Motor neuron (in vitro differentiated cells): ENCODE data around the gene MME. TPM values are rescaled to one million over a fixed set of nuclear protein-coding genes. Genes with fewer than 3 reads are reported as not detected.

ENCODE experiments used
- ATAC-seq, 8 experiments: fragments of 200-7000 bp; cut with Tn5 transposase; replicated peaks in 6 of 8; 2 replicates each; pipeline ENCODE4 v1.8.0; 2021; ENCODE audit warnings: mild to moderate bottlenecking in 8 of 8, moderate library complexity in 8 of 8
- H3K27ac ChIP-seq, 2 donors: fragments of 250-450 bp; sonication (Bioruptor Pico); 2 replicates each; pipeline ENCODE4 v1.9.0; 2021; ENCODE audit warnings: antibody characterized with exemption in 2 of 2, mild to moderate bottlenecking in 2 of 2, moderate library complexity in 1 of 2
- H3K4me1 ChIP-seq, 2 donors: fragments of 250-450 bp; sonication (Bioruptor Pico); replicated peaks in 1 of 2; 2 replicates each; pipeline ENCODE4 v1.6.1; 2021; ENCODE audit warnings: antibody characterized with exemption in 2 of 2, mild to moderate bottlenecking in 2 of 2, moderate library complexity in 1 of 2
- H3K4me3 ChIP-seq, 5 donors: fragments of 250-450 bp; sonication (Bioruptor Pico); 2 replicates each; pipeline ENCODE4 v1.9.0; 2021; ENCODE audit warnings: antibody characterized with exemption in 5 of 5, mild to moderate bottlenecking in 5 of 5, moderate library complexity in 4 of 5
- WGBS, 10 experiments: fragments of 450-650 bp; shearing (Covaris generic); methylation state at CpG; one replicate each; pipeline ENCODE4 v1.0.0; 2022; 5-methylcytosine and 5-hydroxymethylcytosine counted together
- in situ Hi-C, 9 experiments: fragments of 400-800 bp; cut with MboI; loops; one replicate each; pipeline ENCODE4 v1.15.0; 2021; ENCODE audit warnings: low sequenced_read_pairs in 9 of 9, low pct_unique_long_range_greater_than_20kb in 2 of 9; ENCODE audit not compliant: unreplicated experiment in 9 of 9
- total RNA-seq, 8 experiments: library from RNA; unstranded; fragments of 300-600 nt; gene quantifications; 2 replicates each; pipeline versions ENCODE4 v1.2.3 to v1.2.4, GENCODE V29; 2022

The MME gene
- 10 to 100 TPM in 2 of 8 experiments, 1 to 10 TPM in 4, under 1 TPM in 2; 0.49 to 47.3 (median 1.2) TPM for total RNA-seq

- peak; percentile 90 to 97 (median 92) for ATAC-seq
- Histone ChIP-seq H3K4me3 (peak within 1 kb of the TSS; percentile 37 to 57 (median 48)), H3K27ac (no peak within 1 kb of the TSS), H3K4me1 (peaks cover 0 to 3% of the 10 kb centered on the region in 2 donors)
- in situ Hi-C loops, result loop anchor here in 1 of 9 experiments (25.0 kb wide), 2 partner anchors 232 to 318 kb away; no protein-coding TSS in a partner anchor
- WGBS, 10 experiments, result 0 to 1% (median 0%) methylated on average over 3 to 14 of the region's 51 CpGs; no CpG with 5 or more reads in 2 of the 10 experiments
These were observed at the start of gene MME for GRCh38 chr3:155079746-155080487. Gene MME (plus strand): TSS chr3:155080319. CDS start chr3:155084168, 3,849 bp downstream.

DNA sequence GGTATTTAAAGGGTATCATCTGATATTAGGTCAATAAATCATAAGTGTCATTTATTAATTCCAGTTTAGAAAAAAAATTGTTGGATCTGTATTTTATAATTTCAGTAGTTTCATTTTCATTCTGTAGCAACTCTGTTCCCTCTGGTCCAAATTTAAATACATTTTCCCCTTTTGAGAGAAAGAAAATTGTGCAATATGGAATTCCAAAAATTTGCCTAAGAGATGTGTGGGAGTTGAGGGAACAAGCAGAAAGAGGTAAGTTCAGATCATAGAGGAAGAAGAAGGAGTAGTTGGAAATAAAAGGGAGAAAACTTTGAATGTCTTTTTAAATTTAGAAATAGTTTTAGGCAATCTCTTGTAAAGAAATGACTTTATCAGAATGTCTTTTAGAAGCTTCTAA, 48.9 kb upstream of the MME start:
- in situ Hi-C loops, result no loop called here
- ATAC-seq, result no peak
- H3K4me3 ChIP-seq, result no peak overlapping the region
- H3K4me1 ChIP-seq, result no peaks in the 10 kb centered on the region
- H3K27ac ChIP-seq, result no peak overlapping the region

DNA sequence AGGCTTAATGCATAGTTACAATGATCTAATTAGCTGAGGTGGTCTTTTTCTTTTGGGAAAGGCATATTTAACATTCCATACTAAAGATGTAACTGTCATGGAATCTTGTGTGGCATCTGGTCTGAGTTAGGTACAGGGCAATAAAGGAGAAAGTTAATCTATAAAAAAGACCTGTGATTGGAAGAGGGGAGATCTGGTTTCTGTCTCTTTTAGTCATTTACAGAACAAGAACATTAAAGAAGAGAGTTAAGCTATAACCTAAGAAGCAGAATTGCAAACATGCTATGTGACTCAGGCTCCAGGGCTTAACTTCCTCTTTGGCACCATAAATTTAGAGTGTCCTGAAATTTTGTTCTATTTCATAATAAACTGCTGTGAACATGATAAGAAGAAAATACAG, 47.2 kb upstream of the MME start:
- Histone ChIP-seq H3K4me1 (no peaks in the 10 kb centered on the region), H3K4me3 (no peak overlapping the region), H3K27ac (no peak overlapping the region)
- no peak for ATAC-seq
- in situ Hi-C loops, result no loop called here

GRCh38 chr3:155034786-155035185, 45.3 kb upstream of the MME start:
- WGBS, 10 experiments, result 73 to 94% (median 80%) methylated on average over 1 to 4 of the region's 4 CpGs; no CpG with 5 or more reads in 1 of the 10 experiments
- ATAC-seq, result no peak

DNA sequence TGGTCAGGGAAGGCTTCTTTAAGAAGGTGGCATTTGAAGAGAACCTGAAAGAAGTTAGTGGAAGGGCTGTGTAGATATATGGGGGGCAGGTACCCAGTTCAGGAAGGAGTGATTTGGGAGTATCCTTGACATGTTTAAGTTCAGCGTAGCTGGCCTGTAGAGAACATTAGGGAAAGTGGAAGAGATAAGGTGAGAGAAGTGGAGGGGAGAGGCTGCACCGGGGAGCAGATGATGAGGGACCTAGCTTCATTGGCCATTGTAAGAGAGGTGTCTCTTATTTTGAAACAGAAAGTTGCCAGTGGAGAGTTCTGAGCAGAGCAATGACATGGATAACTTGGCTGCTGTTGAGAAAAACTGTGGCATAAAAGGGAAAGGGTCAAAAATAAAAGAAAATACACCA, 44.6 kb upstream of the MME start:
- H3K4me1 ChIP-seq, result no peaks in the 10 kb centered on the region
- WGBS, 10 experiments, result 50 to 100% (median 95%) methylated on average over 1 to 2 of the region's 2 CpGs
- H3K27ac ChIP-seq, result no peak overlapping the region
- H3K4me3 ChIP-seq, result no peak overlapping the region
- no peak for ATAC-seq
- in situ Hi-C loops, result no loop called here

More at GRCh38 chr3:155034786-155035185, 45.3 kb upstream of the MME start:
- Histone ChIP-seq H3K4me3 (no peak overlapping the region), H3K27ac (no peak overlapping the region), H3K4me1 (no peaks in the 10 kb centered on the region)
- in situ Hi-C loops, result no loop called here

- H3K4me3 ChIP-seq, result no peak overlapping the region
- 65 to 85% (median 74%) methylated on average over 1 to 5 of the region's 5 CpGs for WGBS, 10 experiments
- H3K4me1 ChIP-seq, result no peaks in the 10 kb centered on the region
- in situ Hi-C loops, result no loop called here
- H3K27ac ChIP-seq, result no peak overlapping the region
- ATAC-seq, result no peak
These were observed 42.5 kb upstream of the MME start for GRCh38 chr3:155037508-155038202.

- WGBS, 10 experiments, result 50 to 100% (median 76%) methylated on average over 1 to 2 of the region's 2 CpGs; no CpG with 5 or more reads in 2 of the 10 experiments
- no peak for ATAC-seq
These were observed 41.9 kb upstream of the MME start for GRCh38 chr3:155038203-155038554.

GRCh38 chr3:155046935-155047334, 33.2 kb upstream of the MME start:
- in situ Hi-C loops, result no loop called here
- no peak overlapping the region for H3K27ac ChIP-seq
- no peak for ATAC-seq
- H3K4me1 ChIP-seq, result no peaks in the 10 kb centered on the region
- H3K4me3 ChIP-seq, result no peak overlapping the region

More at GRCh38 chr3:155038203-155038554, 41.9 kb upstream of the MME start:
- H3K4me1 ChIP-seq, result no peaks in the 10 kb centered on the region
- no peak overlapping the region for H3K27ac ChIP-seq
- in situ Hi-C loops, result no loop called here
- no peak overlapping the region for H3K4me3 ChIP-seq

DNA sequence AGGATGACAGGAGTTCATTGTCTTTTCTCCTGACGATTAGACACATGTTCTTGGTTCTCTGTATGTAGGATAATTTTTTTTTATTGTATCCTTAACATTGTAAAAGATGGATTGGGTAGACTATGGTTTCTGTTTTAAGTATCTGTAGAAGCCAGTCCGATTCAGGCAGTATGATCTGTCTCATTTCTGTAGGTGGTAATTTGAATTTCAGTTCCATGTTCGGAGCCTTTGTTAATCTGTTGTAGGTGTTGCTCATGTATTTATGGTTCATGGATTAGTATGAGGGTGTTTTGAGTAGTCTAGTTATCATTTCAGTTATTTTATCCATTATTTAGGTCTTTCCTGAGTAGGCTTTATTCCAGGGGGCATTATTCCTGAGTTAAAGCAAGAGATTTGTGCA, 32.4 kb upstream of the MME start:
- H3K4me3 ChIP-seq, result no peak overlapping the region
- in situ Hi-C loops, result no loop called here
- no peak for ATAC-seq
- H3K4me1 ChIP-seq, result no peaks in the 10 kb centered on the region
- 83 to 100% (median 95%) methylated on average over 1 to 3 of the region's 3 CpGs; no CpG with 5 or more reads in 2 of the 10 experiments for WGBS, 10 experiments
- no peak overlapping the region for H3K27ac ChIP-seq

DNA sequence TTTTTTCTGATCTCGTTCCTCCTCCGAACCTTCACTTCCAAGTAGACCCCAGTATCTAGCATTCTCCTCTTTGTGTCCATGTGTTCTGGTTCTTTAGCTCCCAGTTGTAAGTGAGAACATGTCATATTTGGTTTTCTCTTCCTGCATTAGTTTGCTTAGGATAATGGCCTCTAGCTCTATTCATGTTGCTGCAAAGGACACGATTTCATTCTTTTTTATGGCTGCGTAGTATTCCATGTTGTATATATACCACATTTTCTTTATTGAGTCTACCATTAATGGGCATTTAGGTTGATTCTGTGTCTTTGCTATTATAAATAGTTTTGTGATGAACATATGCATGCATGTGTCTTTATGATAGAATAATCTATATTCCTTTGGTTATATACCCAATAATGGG, 30.2 kb upstream of the MME start:
- 76 to 96% (median 84%) methylated on average over 4 of the region's 4 CpGs; no CpG with 5 or more reads in 2 of the 10 experiments for WGBS, 10 experiments
- in situ Hi-C loops, result no loop called here
- ATAC-seq, result no peak
- Histone ChIP-seq H3K4me3 (no peak overlapping the region), H3K27ac (no peak overlapping the region), H3K4me1 (no peaks in the 10 kb centered on the region)

- Histone ChIP-seq H3K4me1 (no peaks in the 10 kb centered on the region), H3K4me3 (no peak overlapping the region), H3K27ac (no peak overlapping the region)
- WGBS, 10 experiments, result 49 to 83% (median 67%) methylated on average over 1 to 2 of the region's 2 CpGs; no CpG with 5 or more reads in 5 of the 10 experiments
- no peak for ATAC-seq
- in situ Hi-C loops, result no loop called here
These were observed 27.6 kb upstream of the MME start for GRCh38 chr3:155052470-155052869.

- Histone ChIP-seq H3K4me3 (no peak overlapping the region), H3K27ac (no peak overlapping the region), H3K4me1 (no peaks in the 10 kb centered on the region)
- no peak for ATAC-seq
- 13 to 100% (median 88%) methylated on average over 1 of the region's 1 CpG; no CpG with 5 or more reads in 1 of the 10 experiments for WGBS, 10 experiments
- in situ Hi-C loops, result no loop called here
These were observed 26.4 kb upstream of the MME start for GRCh38 chr3:155053756-155054155.

DNA sequence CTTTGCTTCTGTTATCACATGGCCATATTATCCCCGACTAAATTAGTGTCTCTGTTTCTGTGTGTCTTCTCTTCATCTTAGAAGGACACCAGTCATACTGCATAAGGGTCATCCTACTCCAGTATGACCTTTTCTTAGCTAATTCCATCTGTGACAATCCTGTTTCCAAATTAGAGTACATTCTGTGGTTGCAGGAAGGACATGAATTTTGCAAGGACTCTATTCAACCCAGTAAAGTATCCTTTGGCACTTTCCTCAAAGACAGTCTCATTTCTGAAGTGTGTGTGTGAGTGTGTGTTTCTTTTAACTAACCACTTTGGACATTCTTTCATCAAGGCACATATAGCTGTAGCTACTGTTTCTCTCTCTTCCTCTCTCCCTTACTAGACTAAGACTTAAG, 15.2 kb upstream of the MME start:
- Histone ChIP-seq H3K27ac (no peak overlapping the region), H3K4me3 (no peak overlapping the region), H3K4me1 (no peaks in the 10 kb centered on the region)
- 43 to 100% (median 57%) methylated on average over 1 of the region's 1 CpG; no CpG with 5 or more reads in 5 of the 10 experiments for WGBS, 10 experiments
- ATAC-seq, result no peak
- in situ Hi-C loops, result no loop called here

- Histone ChIP-seq H3K27ac (no peak overlapping the region), H3K4me1 (no peaks in the 10 kb centered on the region), H3K4me3 (no peak overlapping the region)
- peak in 3 of 8 experiments; percentile 75 to 94 (median 94) for ATAC-seq
- in situ Hi-C loops, result no loop called here
These were observed 14.6 kb upstream of the MME start for GRCh38 chr3:155065537-155065936.
